Kidney epithelial cell (primary cell): ENCODE data around the gene VSIR. TPM values are rescaled to one million over a fixed set of nuclear protein-coding genes. Genes with fewer than 3 reads are reported as not detected.

Experiments
- DNase-seq: peaks from one replicate; pipeline ENCODE4 v3.0.0-alpha.2; 2010; ENCODE audit warnings: low read depth
- H3K27me3 ChIP-seq: 2 replicates; pipeline ENCODE4 v1.6.0; 2011; ENCODE audit warnings: low read length; ENCODE audit not compliant: control insufficient read depth, insufficient read depth
- H3K36me3 ChIP-seq: 2 replicates; pipeline ENCODE4 v1.5.1; 2011; ENCODE audit warnings: low read length; ENCODE audit not compliant: control insufficient read depth, insufficient read depth
- H3K4me3 ChIP-seq: 2 replicates; pipeline ENCODE4 v1.5.1; 2011; ENCODE audit warnings: low read depth, mild to moderate bottlenecking, control low read depth, low read length
- total RNA-seq: library from RNA; depleted of rRNA; stranded (reverse); fragments of >200 nt; gene quantifications from 2 replicates; pipeline ENCODE4 v1.2.3, GENCODE V29; 2015
- TF ChIP-seq, protein P1 (sequence below): IDR thresholded peaks from 2 replicates; pipeline ENCODE4 v1.5.1; 2011; ENCODE audit warnings: mild to moderate bottlenecking, moderate library complexity, low read length, control low read depth, inconsistent platforms; ENCODE audit not compliant: insufficient read depth, poor library complexity, severe bottlenecking

The VSIR gene
- total RNA-seq, 1 donor from 2014 or later, result 1.1 TPM

DNA sequence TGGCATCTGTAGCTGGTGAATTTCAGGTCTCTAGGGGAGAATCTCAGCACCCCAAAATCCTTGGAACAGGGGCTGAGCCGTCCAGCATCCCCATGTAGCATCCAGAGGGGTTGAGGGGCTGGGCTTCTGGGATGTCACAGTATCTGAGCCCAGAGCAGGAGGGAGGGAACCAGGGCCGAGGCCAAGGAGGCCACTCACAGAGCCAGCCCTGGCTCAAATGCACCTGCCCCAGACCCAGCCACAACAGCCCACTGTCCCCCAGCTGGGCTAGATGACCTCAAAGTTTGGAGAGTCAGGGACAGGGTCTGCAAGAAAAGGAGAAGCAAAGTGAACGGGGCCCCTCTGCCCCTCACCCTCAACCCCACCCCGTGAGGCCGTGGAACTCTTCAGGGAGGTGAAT lies 22.3 kb downstream of the VSIR start:
- H3K4me3 ChIP-seq, result no peak overlapping the region
- no peaks in the 10 kb centered on the region for H3K36me3 ChIP-seq

DNA sequence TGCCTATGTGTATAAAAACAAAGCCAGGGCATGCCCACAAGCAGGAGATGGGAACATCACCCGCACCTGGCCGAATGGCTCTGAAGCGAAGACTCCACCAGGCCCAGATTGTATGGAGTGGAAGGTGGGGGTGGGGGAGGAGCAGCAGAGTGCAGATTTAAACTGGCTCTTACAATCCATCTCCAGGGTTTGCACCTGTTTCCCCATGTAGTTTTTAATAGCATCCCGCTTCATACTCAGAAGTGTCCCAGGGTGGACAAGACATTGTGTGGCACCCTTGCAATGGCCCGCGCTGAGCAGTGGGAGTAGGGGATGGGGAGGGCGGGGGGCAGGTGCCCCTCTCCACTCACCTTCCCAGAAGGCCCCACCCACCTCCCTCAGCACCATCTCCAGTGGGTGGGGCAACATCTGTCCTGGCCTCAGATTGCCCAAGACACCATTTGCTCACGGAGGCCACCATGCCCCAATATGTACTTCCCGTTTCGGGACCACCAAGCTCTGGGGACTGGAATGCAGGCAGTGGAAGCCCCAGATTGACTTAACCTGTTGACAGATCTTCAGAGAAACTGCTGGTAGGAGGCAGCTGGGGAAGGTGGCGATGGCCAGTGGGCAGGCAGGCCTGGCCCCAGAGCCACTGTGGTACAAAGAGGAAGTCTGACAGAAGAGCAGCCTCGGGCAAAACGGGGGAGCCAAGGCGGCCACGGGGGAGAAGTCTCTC lies 23.0 kb downstream of the VSIR start:
- DNase-seq, result no peak
- H3K36me3 ChIP-seq, result no peaks in the 10 kb centered on the region
- TF ChIP-seq, protein P1, sequence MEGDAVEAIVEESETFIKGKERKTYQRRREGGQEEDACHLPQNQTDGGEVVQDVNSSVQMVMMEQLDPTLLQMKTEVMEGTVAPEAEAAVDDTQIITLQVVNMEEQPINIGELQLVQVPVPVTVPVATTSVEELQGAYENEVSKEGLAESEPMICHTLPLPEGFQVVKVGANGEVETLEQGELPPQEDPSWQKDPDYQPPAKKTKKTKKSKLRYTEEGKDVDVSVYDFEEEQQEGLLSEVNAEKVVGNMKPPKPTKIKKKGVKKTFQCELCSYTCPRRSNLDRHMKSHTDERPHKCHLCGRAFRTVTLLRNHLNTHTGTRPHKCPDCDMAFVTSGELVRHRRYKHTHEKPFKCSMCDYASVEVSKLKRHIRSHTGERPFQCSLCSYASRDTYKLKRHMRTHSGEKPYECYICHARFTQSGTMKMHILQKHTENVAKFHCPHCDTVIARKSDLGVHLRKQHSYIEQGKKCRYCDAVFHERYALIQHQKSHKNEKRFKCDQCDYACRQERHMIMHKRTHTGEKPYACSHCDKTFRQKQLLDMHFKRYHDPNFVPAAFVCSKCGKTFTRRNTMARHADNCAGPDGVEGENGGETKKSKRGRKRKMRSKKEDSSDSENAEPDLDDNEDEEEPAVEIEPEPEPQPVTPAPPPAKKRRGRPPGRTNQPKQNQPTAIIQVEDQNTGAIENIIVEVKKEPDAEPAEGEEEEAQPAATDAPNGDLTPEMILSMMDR, result no peak
- no peaks in the 10 kb centered on the region for H3K27me3 ChIP-seq
- no peak overlapping the region for H3K4me3 ChIP-seq

More for the DNA sequence above, 22.3 kb downstream of the VSIR start:
- H3K27me3 ChIP-seq, result no peaks in the 10 kb centered on the region
- DNase-seq, result no peak
- TF ChIP-seq, protein P1, result no peak

DNA sequence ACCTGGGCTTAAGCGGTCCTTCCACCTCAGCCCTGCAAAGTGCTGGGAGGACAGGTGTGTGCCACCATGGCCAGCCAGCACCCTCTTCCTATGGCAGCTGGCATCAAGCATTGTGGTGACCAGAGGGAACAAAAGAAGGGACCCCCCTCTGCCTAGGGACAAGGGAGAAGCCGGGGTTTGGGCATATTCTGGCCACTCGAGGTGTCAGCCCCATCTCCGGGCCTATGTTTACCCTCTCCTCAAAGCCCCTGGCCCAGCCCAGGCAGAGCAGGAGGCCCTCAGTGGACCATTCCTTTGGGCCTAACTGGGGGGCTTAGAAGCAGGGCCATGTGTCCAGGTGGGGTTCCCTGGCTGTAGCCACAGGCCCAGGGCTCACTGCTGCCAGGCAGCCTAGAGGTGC lies 23.9 kb downstream of the VSIR start:
- Histone ChIP-seq H3K27me3 (no peaks in the 10 kb centered on the region), H3K4me3 (no peak overlapping the region), H3K36me3 (no peaks in the 10 kb centered on the region)
- DNase-seq, result no peak
- TF ChIP-seq, protein P1, result no peak

DNA sequence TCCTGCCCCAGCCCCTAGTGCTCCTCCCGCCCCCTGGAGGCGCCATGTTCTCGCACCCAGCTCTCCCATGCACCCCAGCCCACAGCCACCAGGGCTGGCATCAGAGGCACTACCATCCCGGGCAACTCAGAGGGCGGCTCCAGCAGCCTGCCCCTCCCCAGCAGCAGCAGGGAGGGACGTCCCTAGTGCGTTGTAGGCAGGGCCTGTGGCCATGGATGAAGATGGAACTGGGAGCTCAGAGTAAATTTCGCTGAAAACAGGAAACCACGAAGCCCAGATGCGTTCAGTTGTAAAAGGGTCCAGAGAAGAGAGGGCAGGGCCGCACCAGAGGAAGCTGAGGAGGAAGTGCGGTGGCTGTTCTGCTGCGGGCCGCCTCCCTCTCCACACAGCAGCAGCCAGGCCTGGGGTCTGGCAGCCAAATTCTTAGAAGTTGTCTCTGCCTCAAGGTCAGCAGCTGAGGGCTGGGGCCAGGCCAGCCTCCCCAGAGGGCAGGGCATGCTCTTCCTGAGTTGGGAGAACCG lies 24.6 kb downstream of the VSIR start:
- H3K4me3 ChIP-seq, result no peak overlapping the region
- no peaks in the 10 kb centered on the region for H3K27me3 ChIP-seq
- TF ChIP-seq, protein P1, result no peak
- no peak for DNase-seq
- H3K36me3 ChIP-seq, result no peaks in the 10 kb centered on the region

DNA sequence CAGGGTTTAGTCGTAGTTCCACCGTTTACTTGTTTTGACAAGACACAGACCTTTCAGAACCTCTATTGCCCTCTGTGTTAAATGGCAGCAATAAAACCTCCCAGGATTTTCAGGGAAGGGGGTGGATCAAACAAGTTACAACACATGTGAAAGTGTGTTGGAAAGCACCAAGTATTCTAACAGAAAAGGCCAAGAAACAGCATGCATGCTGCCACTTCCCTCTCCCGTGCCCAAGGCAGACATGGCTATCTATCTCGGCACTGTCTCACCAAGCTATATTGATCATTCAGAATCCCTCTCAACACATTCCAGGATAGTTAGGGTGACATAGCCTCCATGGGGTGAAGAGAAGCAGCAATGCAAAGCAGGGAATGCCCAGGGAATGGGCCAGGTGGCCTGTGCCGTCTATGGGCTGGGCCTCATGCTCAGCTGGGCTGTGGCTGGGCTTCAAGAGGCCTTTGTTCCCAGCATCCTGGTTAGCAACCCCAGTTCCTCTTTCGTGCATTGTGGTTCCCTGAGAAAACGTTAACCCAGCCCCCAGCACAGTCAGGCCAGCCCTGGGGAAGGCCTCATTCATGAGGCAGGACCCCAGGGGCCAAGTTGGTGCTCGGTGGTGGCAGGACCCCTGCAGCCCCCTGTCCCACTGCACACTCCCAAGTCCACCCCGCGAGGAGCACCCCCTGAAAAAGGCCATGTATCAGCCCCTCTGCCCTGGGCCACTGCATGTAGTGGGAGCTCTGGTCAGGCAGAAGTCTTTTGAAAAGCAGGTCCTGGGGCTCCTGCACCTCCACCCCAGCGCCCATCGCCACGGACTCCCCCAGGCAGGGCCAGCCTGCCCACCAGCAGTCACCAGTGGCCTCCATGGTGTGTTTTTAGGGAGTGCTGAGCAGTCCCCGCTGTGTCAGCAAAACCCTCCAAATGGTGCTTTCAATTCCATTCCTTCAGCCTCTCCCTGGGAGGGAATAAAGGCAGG lies 25.5 kb downstream of the VSIR start:
- DNase-seq, result no peak
- TF ChIP-seq, protein P1, result no peak
- H3K36me3 ChIP-seq, result no peaks in the 10 kb centered on the region
- no peak overlapping the region for H3K4me3 ChIP-seq
- H3K27me3 ChIP-seq, result no peaks in the 10 kb centered on the region
